D721Med (cell line): ENCODE data around the gene ESRRB.

ENCODE experiments used
- DNase-seq: peaks from one replicate; pipeline ENCODE4 v3.0.0; 2011; ENCODE audit warnings: low spot score; ENCODE audit not compliant: insufficient read length
- FAIRE-seq: peaks from 2 replicates; lab custom pipeline; 2011; peaks lifted over from hg19 to GRCh38; lab: Jason Lieb, UNC
- CTCF ChIP-seq: IDR thresholded peaks from 2 replicates; pipeline ENCODE4 v1.5.1; 2012; ENCODE audit warnings: mild to moderate bottlenecking, control low read depth; ENCODE audit not compliant: insufficient read depth; ENCODE audit errors: missing control alignments

Gene ESRRB

GRCh38 chr14:76377735-76378074 lies 1.8 kb downstream of the ESRRB start:
- no peak for DNase-seq
- FAIRE-seq, result no peak
- no peak for TF ChIP-seq CTCF

- DNase-seq (no peak), FAIRE-seq (no peak)
- no peak for TF ChIP-seq CTCF
These were observed 5.1 kb downstream of the ESRRB start for GRCh38 chr14:76380991-76381390.

GRCh38 chr14:76381817-76382494 lies 6.0 kb downstream of the ESRRB start:
- TF ChIP-seq CTCF, result no peak

GRCh38 chr14:76382495-76382832 lies 6.5 kb downstream of the ESRRB start:
- TF ChIP-seq CTCF, result no peak
- no peak for FAIRE-seq
- DNase-seq, result no peak

More at GRCh38 chr14:76381817-76382494, 6.0 kb downstream of the ESRRB start:
- DNase-seq (no peak), FAIRE-seq (no peak)

- no peak for TF ChIP-seq CTCF
- FAIRE-seq (no peak), DNase-seq (no peak)
These were observed 9.5 kb downstream of the ESRRB start for GRCh38 chr14:76385435-76385834.

GRCh38 chr14:76386944-76387782 lies 11.2 kb downstream of the ESRRB start:
- FAIRE-seq, result no peak
- peak; percentile 93 for TF ChIP-seq CTCF
- DNase-seq, result peak; percentile 84

GRCh38 chr14:76389841-76390240 lies 13.9 kb downstream of the ESRRB start:
- TF ChIP-seq CTCF, result no peak
- FAIRE-seq, result no peak
- DNase-seq, result no peak
